Measurements from ENCODE around the gene SLC2A10.

Gene SLC2A10

GRCh38 chr20:46784436-46785127, 75.1 kb downstream of the SLC2A10 start:
- DNase-seq (ENCODE audit: low read depth), result no peak
- TF ChIP-seq MYC (IDR thresholded peaks at IDR 0.05; ENCODE audit: low read depth, low read length), result no peak
- TF ChIP-seq MAX (IDR thresholded peaks at IDR 0.05; ENCODE audit: low read depth, low read length), result no peak
- no peak for TF ChIP-seq POLR2A (IDR thresholded peaks at IDR 0.05; ENCODE audit: extremely low read depth, insufficient read length)
- TF ChIP-seq, protein P1, sequence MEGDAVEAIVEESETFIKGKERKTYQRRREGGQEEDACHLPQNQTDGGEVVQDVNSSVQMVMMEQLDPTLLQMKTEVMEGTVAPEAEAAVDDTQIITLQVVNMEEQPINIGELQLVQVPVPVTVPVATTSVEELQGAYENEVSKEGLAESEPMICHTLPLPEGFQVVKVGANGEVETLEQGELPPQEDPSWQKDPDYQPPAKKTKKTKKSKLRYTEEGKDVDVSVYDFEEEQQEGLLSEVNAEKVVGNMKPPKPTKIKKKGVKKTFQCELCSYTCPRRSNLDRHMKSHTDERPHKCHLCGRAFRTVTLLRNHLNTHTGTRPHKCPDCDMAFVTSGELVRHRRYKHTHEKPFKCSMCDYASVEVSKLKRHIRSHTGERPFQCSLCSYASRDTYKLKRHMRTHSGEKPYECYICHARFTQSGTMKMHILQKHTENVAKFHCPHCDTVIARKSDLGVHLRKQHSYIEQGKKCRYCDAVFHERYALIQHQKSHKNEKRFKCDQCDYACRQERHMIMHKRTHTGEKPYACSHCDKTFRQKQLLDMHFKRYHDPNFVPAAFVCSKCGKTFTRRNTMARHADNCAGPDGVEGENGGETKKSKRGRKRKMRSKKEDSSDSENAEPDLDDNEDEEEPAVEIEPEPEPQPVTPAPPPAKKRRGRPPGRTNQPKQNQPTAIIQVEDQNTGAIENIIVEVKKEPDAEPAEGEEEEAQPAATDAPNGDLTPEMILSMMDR (IDR thresholded peaks at IDR 0.05; ENCODE audit: low read depth, low read length), result no peak

More at GRCh38 chr20:46784436-46785127, 75.1 kb downstream of the SLC2A10 start:
- H3K4me3 ChIP-seq (ENCODE audit: low read depth, low read length), result no peak overlapping the region

Data from NB4 (cell line).